Central memory CD8-positive, alpha-beta T cell (primary cell): Measurements from ENCODE around the gene WASF2.
A peak's percentile ranks its signal among the peaks of the same experiment; 100 is the strongest.

Experiments
- ATAC-seq: fragments of 150-1000 bp; cut with Tn5 transposase; replicated peaks from 2 replicates; pipeline ENCODE4 v1.10.0; 2022; ENCODE audit warnings: mild to moderate bottlenecking, moderate FRiP score, moderate number of reproducible peaks; ENCODE audit not compliant: poor library complexity, severe bottlenecking; ENCODE audit errors: extremely low read depth
- DNase-seq, 2 donors: peaks; one replicate each; pipeline ENCODE4 v3.0.0; 2021; ENCODE audit warnings: low spot score in 2 of 2
- H3K27ac Mint-ChIP-seq: one replicate; pipeline ENCODE4 v1.8.0; 2022; ENCODE audit warnings: low read depth, mild to moderate bottlenecking, moderate library complexity, mixed read lengths
- H3K27me3 Mint-ChIP-seq: one replicate; pipeline ENCODE4 v1.8.0; 2022; ENCODE audit warnings: mixed read lengths
- H3K36me3 Mint-ChIP-seq: one replicate; pipeline ENCODE4 v1.8.0; 2022; ENCODE audit warnings: mild to moderate bottlenecking, moderate library complexity, mixed read lengths; ENCODE audit not compliant: insufficient read depth
- H3K4me1 Mint-ChIP-seq: one replicate; pipeline ENCODE4 v1.8.0; 2022; ENCODE audit warnings: mixed read lengths
- H3K4me3 Mint-ChIP-seq: one replicate; pipeline ENCODE4 v1.8.0; 2022; ENCODE audit warnings: mild to moderate bottlenecking, moderate library complexity, mixed read lengths
- H3K9me3 Mint-ChIP-seq: one replicate; pipeline ENCODE4 v1.8.0; 2022; ENCODE audit warnings: mixed read lengths

WASF2 gene

DNA sequence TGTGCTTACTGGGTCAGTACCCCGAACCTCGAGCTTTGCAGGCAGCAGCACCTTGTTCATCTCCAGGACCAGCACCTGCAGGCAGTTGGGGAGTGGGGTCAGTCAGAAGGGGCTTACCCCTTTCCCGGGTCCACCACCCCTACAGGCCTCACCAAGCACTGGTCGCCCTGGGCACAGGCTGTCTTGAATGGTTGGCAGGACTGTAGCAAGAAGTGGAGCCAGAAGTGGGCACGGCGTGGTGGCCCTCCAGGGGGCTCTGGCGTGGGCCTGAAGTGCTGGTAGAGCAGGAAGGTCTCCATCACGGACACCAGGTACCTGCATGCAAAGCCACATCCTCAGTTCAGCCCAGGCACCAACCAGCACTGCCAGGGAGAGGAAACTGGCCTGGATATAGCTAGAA is 128.4 kb downstream of the WASF2 start:
- H3K27me3 Mint-ChIP-seq, result no peaks in the 10 kb centered on the region
- peak overlapping the region; percentile 70 for H3K4me3 Mint-ChIP-seq
- no peaks in the 10 kb centered on the region for H3K9me3 Mint-ChIP-seq
- ATAC-seq (no peak), DNase-seq (no peak)
- peaks cover 43% of the 10 kb centered on the region for H3K4me1 Mint-ChIP-seq
- H3K27ac Mint-ChIP-seq, result no peak overlapping the region
- H3K36me3 Mint-ChIP-seq, result peaks cover 12% of the 10 kb centered on the region

DNA sequence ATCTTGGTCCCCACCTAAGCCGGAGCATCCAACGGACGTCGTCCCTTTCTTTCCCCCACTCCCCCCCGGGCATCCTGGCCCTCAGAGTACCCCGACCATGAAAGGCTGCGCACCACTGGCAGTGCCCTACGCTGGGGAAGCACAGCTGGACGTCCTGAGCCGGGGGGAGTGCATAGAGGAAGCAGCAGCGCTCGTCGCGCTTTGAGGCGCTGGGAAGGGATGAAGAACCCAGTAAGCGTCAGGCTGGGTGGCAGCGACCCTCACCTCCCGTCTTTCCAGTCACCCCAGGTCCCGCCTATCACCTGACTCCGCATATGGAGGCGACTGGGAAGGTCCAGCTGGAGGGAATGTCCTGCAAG is 128.9 kb downstream of the WASF2 start:
- Mint-ChIP-seq H3K9me3 (no peaks in the 10 kb centered on the region), H3K27ac (peak overlapping the region; percentile 54), H3K36me3 (peaks cover 15% of the 10 kb centered on the region), H3K4me1 (peaks cover 48% of the 10 kb centered on the region), H3K27me3 (no peaks in the 10 kb centered on the region), H3K4me3 (peak overlapping the region; percentile 70)
- DNase-seq (no peak), ATAC-seq (no peak)

GRCh38 chr1:27360159-27361043 is 129.6 kb downstream of the WASF2 start:
- Mint-ChIP-seq H3K27ac (peak overlapping the region; percentile 54), H3K36me3 (peaks cover 15% of the 10 kb centered on the region), H3K4me3 (peak overlapping the region; percentile 70), H3K4me1 (peaks cover 47% of the 10 kb centered on the region), H3K27me3 (no peaks in the 10 kb centered on the region), H3K9me3 (no peaks in the 10 kb centered on the region)
- DNase-seq (no peak), ATAC-seq (no peak)

- peaks cover 45% of the 10 kb centered on the region for H3K4me1 Mint-ChIP-seq
- H3K9me3 Mint-ChIP-seq, result no peaks in the 10 kb centered on the region
- no peaks in the 10 kb centered on the region for H3K27me3 Mint-ChIP-seq
- no peak for DNase-seq
- peak overlapping the region; percentile 70 for H3K4me3 Mint-ChIP-seq
- H3K27ac Mint-ChIP-seq, result peak overlapping the region; percentile 54
- no peak for ATAC-seq
- peaks cover 15% of the 10 kb centered on the region for H3K36me3 Mint-ChIP-seq
These were observed 130.2 kb downstream of the WASF2 start for GRCh38 chr1:27359822-27360158.

- Mint-ChIP-seq H3K4me3 (peak overlapping the region; percentile 70), H3K27ac (no peak overlapping the region), H3K27me3 (no peaks in the 10 kb centered on the region), H3K4me1 (peaks cover 38% of the 10 kb centered on the region), H3K36me3 (peaks cover 15% of the 10 kb centered on the region), H3K9me3 (no peaks in the 10 kb centered on the region)
- no peak for ATAC-seq
- no peak for DNase-seq
These were observed 131.0 kb downstream of the WASF2 start for GRCh38 chr1:27358928-27359313.

- peaks cover 17% of the 10 kb centered on the region for H3K36me3 Mint-ChIP-seq
- H3K9me3 Mint-ChIP-seq, result no peaks in the 10 kb centered on the region
- peaks cover 43% of the 10 kb centered on the region for H3K4me1 Mint-ChIP-seq
- H3K27ac Mint-ChIP-seq, result peak overlapping the region; percentile 80
- no peaks in the 10 kb centered on the region for H3K27me3 Mint-ChIP-seq
- no peak for ATAC-seq
- H3K4me3 Mint-ChIP-seq, result peak overlapping the region; percentile 75
- DNase-seq, result no peak
These were observed 131.7 kb downstream of the WASF2 start for GRCh38 chr1:27358038-27358927.

GRCh38 chr1:27357281-27358037 is 132.5 kb downstream of the WASF2 start:
- Mint-ChIP-seq H3K4me3 (peak overlapping the region; percentile 75), H3K4me1 (peaks cover 43% of the 10 kb centered on the region), H3K27me3 (no peaks in the 10 kb centered on the region), H3K9me3 (no peaks in the 10 kb centered on the region), H3K27ac (peak overlapping the region; percentile 80), H3K36me3 (peaks cover 20% of the 10 kb centered on the region)
- peak; percentile 77 to 81 for DNase-seq
- ATAC-seq, result peak; percentile 67

GRCh38 chr1:27356619-27357280 is 133.2 kb downstream of the WASF2 start:
- peak overlapping the region; percentile 80 for H3K27ac Mint-ChIP-seq
- H3K36me3 Mint-ChIP-seq, result peaks cover 22% of the 10 kb centered on the region
- no peaks in the 10 kb centered on the region for H3K9me3 Mint-ChIP-seq
- peaks cover 43% of the 10 kb centered on the region for H3K4me1 Mint-ChIP-seq
- ATAC-seq, result peak; percentile 64
- no peaks in the 10 kb centered on the region for H3K27me3 Mint-ChIP-seq
- peak overlapping the region; percentile 75 for H3K4me3 Mint-ChIP-seq
- DNase-seq, result peak in 1 of 2 donors; percentile 32

GRCh38 chr1:27356277-27356618 is 133.7 kb downstream of the WASF2 start:
- H3K4me1 Mint-ChIP-seq, result peaks cover 43% of the 10 kb centered on the region
- H3K4me3 Mint-ChIP-seq, result peak overlapping the region; percentile 75
- no peaks in the 10 kb centered on the region for H3K9me3 Mint-ChIP-seq
- DNase-seq (no peak), ATAC-seq (no peak)
- no peaks in the 10 kb centered on the region for H3K27me3 Mint-ChIP-seq
- peak overlapping the region; percentile 80 for H3K27ac Mint-ChIP-seq
- peaks cover 22% of the 10 kb centered on the region for H3K36me3 Mint-ChIP-seq

DNA sequence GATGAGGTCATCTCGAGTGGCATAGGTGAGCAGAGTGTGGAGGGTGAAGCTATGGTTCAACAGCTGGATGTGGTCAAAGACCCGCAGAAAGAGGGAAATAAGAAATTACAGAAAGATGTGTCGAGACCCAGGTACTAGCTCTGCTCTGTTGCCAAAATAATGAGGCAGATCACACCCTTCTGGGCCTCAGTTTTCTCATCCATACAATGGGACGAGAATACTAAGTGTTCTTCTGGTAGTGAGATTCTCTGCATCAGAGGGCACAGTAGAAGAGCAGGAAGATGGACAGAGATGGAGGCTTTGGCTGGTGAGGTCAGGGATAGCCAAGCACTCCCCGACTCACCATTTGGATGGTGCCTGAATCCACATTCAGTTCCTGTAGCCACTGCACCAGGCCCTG is 134.3 kb downstream of the WASF2 start:
- Mint-ChIP-seq H3K27ac (peak overlapping the region; percentile 88), H3K4me1 (peaks cover 43% of the 10 kb centered on the region), H3K9me3 (no peaks in the 10 kb centered on the region), H3K36me3 (peaks cover 24% of the 10 kb centered on the region), H3K27me3 (no peaks in the 10 kb centered on the region), H3K4me3 (peak overlapping the region; percentile 75)
- no peak for DNase-seq
- ATAC-seq, result no peak
